HepG2 (cell line): ENCODE data around the gene MTF1. TPM values are rescaled to one million over a fixed set of nuclear protein-coding genes. Genes with fewer than 3 reads are reported as not detected.

Experiments
- ATAC-seq: fragments of 200-7000 bp; cut with Tn5 transposase; 3 replicates; pipeline ENCODE4 v1.9.1; 2020; ENCODE audit warnings: mild to moderate bottlenecking, moderate library complexity
- BruUV-seq: library from RNA; stranded (reverse); fragments of 400-500 nt; replicated peaks from 2 replicates; lab custom pipeline; 2021; lab: Mats Ljungman, UMichigan
- CTCF ChIA-PET: fragments of 300-600 bp; formaldehyde crosslinking; extraction: SDS; loops from one replicate; lab custom pipeline; 2021; ENCODE audit warnings: low total read pairs, inconsistent platforms, low intra/inter-chr PET ratio; lab: Yijun Ruan, JAX
- POLR2A ChIA-PET: fragments of 350-600 bp; sonication (Branson Sonifier 250); formaldehyde crosslinking; loops from one replicate; lab custom pipeline; 2020; ENCODE audit warnings: antibody characterized with exemption, inconsistent platforms; lab: Yijun Ruan, JAX
- DNase-seq: peaks from one replicate; pipeline ENCODE4 v3.0.0-alpha.2; 2015; ENCODE audit warnings: low spot score
- FAIRE-seq: peaks from 3 replicates; lab custom pipeline; 2011; peaks lifted over from hg19 to GRCh38; lab: Jason Lieb, UNC
- H2AFZ ChIP-seq: one replicate; pipeline ENCODE4 v1.6.1; 2011; ENCODE audit warnings: low read length, inconsistent platforms
- H3K27ac ChIP-seq: fragments of 300-600 bp; 3 replicates; pipeline ENCODE4 v1.8.0; 2011; ENCODE audit warnings: mixed run types, mild to moderate bottlenecking, mixed read lengths, low read length, inconsistent platforms; ENCODE audit not compliant: insufficient read depth; ENCODE audit errors: extremely low read length
- H3K27me3 ChIP-seq, 2 experiments: fragments of 200-600 bp in 1 of 2; 2 replicates in 1 of 2; 3 replicates in 1 of 2; pipeline versions ENCODE4 v1.6.0 to v1.8.0; 2011; ENCODE audit warnings: low read length in 2 of 2, mild to moderate bottlenecking in 2 of 2, moderate library complexity in 2 of 2, inconsistent platforms in 1 of 2; ENCODE audit not compliant: insufficient read depth in 2 of 2, control insufficient read depth in 1 of 2
- H3K36me3 ChIP-seq, 2 experiments: fragments of 200-600 bp in 1 of 2; replicated peaks in 1 of 2; 2 replicates in 1 of 2; 3 replicates in 1 of 2; pipeline versions ENCODE4 v1.5.1 to v1.8.0; 2011; ENCODE audit warnings: low read length in 2 of 2, inconsistent platforms in 1 of 2; ENCODE audit not compliant: insufficient read depth in 2 of 2, control insufficient read depth in 1 of 2
- H3K4me1 ChIP-seq: 2 replicates; pipeline ENCODE4 v1.5.1; 2012; ENCODE audit warnings: low read length, inconsistent platforms; ENCODE audit not compliant: insufficient read depth
- H3K4me2 ChIP-seq: 2 replicates; pipeline ENCODE4 v1.6.0; 2011; ENCODE audit warnings: low read depth, low read length, inconsistent platforms
- H3K4me3 ChIP-seq, 3 experiments: fragments of 200-600 bp in 1 of 3; sonication (generic), shearing (Covaris generic) in 1 of 3; replicated peaks in 1 of 3; 2 replicates each; pipeline ENCODE4 v1.5.1; 2011 to 2016; ENCODE audit warnings: low read length in 3 of 3, inconsistent platforms in 2 of 3, low read depth in 2 of 3, mild to moderate bottlenecking in 2 of 3, control low read depth in 1 of 3, mixed read lengths in 1 of 3; ENCODE audit not compliant: insufficient read depth in 1 of 3
- H3K79me2 ChIP-seq: one replicate; pipeline ENCODE4 v1.6.1; 2011; ENCODE audit warnings: low read length, inconsistent platforms; ENCODE audit not compliant: insufficient read depth
- H3K9ac ChIP-seq: 2 replicates; pipeline ENCODE4 v1.6.0; 2011; ENCODE audit warnings: mild to moderate bottlenecking, low read depth, low read length, inconsistent platforms; ENCODE audit not compliant: insufficient read depth
- H3K9me3 ChIP-seq: 2 replicates; pipeline ENCODE4 v1.5.1; 2012; ENCODE audit warnings: mild to moderate bottlenecking, low read length
- H4K20me1 ChIP-seq: 2 replicates; pipeline ENCODE4 v1.6.0; 2011; ENCODE audit warnings: inconsistent platforms, mild to moderate bottlenecking, low read length, moderate library complexity; ENCODE audit not compliant: insufficient read depth
- ZNF652 ChIP-seq: IDR thresholded peaks from 2 replicates; pipeline ENCODE4 v1.6.1; 2016; ENCODE audit warnings: low read depth, borderline replicate concordance
- ZNF776 ChIP-seq: sonication (generic); formaldehyde crosslinking; IDR thresholded peaks from 2 replicates; pipeline ENCODE4 v1.4.0; 2020; ENCODE audit warnings: mild to moderate bottlenecking, missing genetic modification reagents
- WGBS: methylation state at CpG from one replicate; pipeline ENCODE4 v1.1.6; 2017; ENCODE audit warnings: low lambda C conversion rate; 5-methylcytosine and 5-hydroxymethylcytosine counted together
- in situ Hi-C: cut with HindIII; loops from 2 replicates; pipeline ENCODE4 v1.10.0; 2017; ENCODE audit warnings: low pct_unique_long_range_greater_than_20kb; ENCODE audit not compliant: extremely low pct_ligation_motif_present
- intact Hi-C: fragments of 100-400 bp; cut with micrococcal nuclease; formaldehyde crosslinking; loops from one replicate; pipeline ENCODE4 v1.10.0; 2022; ENCODE audit not compliant: unreplicated experiment
- polyA plus RNA-seq, 8 experiments: library from polyadenylated mRNA; depleted of rRNA in 3 of 8; stranded (reverse) in 7 of 8; unstranded in 1 of 8; fragments of >200 nt; fragmentation: Illumina TruSeq in 4 of 8; extraction: Trizol in 4 of 8; gene quantifications; 2 replicates each; pipeline versions ENCODE4 v1.2.1 to v1.2.3, GENCODE V29; 2011 to 2016; ENCODE audit warnings: low read depth in 4 of 8, missing spikeins in 1 of 8, mixed read lengths in 1 of 8; ENCODE audit not compliant: insufficient read depth in 1 of 8
- total RNA-seq, 5 experiments: library from RNA; depleted of rRNA; stranded (reverse); fragments of >200 nt; fragmentation: Illumina TruSeq; extraction: Trizol; gene quantifications; 2 replicates each; pipeline ENCODE4 v1.2.3, GENCODE V29; 2016; ENCODE audit warnings: low read depth in 1 of 5
- TF ChIP-seq, protein P1 (sequence below): sonication (generic); formaldehyde crosslinking; IDR thresholded peaks from 2 replicates; pipeline ENCODE4 v1.4.0; 2020; ENCODE audit warnings: mild to moderate bottlenecking, missing genetic modification reagents
- TF ChIP-seq, protein P2 (sequence below): sonication (generic); formaldehyde crosslinking; IDR thresholded peaks from 2 replicates; pipeline ENCODE4 v1.4.0; 2020; ENCODE audit warnings: missing genetic modification reagents
- TF ChIP-seq, protein P3 (sequence below): sonication (generic); formaldehyde crosslinking; IDR thresholded peaks from 2 replicates; pipeline ENCODE4 v1.9.0; 2021; ENCODE audit warnings: missing genetic modification reagents, borderline replicate concordance

MTF1 gene
- total and polyA plus RNA-seq, 2 of the 13 experiments (the other 11 are each of a cell fraction or from before 2014, with no cell fraction given): 2.4 to 3.3 TPM

DNA sequence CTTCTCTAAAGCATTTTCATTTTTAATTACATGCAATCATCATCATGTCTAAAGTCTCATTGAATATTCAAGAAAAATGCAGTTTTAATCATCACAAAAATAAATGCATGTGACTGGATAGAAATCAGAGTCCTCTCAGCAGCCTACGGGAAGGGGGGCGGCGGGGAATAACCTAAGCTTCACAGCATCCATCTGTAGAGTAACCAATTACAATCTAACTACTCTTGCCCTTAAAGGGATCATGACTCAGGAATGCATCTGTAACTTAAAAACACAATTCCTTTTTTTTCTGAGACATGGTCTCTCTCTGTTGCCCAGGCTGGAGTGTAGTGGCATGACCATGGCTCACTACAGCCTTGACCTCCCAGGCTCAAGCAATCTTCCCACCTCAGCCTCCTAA, 22.6 kb downstream of the MTF1 start (continued):
- TF ChIP-seq, protein P1, sequence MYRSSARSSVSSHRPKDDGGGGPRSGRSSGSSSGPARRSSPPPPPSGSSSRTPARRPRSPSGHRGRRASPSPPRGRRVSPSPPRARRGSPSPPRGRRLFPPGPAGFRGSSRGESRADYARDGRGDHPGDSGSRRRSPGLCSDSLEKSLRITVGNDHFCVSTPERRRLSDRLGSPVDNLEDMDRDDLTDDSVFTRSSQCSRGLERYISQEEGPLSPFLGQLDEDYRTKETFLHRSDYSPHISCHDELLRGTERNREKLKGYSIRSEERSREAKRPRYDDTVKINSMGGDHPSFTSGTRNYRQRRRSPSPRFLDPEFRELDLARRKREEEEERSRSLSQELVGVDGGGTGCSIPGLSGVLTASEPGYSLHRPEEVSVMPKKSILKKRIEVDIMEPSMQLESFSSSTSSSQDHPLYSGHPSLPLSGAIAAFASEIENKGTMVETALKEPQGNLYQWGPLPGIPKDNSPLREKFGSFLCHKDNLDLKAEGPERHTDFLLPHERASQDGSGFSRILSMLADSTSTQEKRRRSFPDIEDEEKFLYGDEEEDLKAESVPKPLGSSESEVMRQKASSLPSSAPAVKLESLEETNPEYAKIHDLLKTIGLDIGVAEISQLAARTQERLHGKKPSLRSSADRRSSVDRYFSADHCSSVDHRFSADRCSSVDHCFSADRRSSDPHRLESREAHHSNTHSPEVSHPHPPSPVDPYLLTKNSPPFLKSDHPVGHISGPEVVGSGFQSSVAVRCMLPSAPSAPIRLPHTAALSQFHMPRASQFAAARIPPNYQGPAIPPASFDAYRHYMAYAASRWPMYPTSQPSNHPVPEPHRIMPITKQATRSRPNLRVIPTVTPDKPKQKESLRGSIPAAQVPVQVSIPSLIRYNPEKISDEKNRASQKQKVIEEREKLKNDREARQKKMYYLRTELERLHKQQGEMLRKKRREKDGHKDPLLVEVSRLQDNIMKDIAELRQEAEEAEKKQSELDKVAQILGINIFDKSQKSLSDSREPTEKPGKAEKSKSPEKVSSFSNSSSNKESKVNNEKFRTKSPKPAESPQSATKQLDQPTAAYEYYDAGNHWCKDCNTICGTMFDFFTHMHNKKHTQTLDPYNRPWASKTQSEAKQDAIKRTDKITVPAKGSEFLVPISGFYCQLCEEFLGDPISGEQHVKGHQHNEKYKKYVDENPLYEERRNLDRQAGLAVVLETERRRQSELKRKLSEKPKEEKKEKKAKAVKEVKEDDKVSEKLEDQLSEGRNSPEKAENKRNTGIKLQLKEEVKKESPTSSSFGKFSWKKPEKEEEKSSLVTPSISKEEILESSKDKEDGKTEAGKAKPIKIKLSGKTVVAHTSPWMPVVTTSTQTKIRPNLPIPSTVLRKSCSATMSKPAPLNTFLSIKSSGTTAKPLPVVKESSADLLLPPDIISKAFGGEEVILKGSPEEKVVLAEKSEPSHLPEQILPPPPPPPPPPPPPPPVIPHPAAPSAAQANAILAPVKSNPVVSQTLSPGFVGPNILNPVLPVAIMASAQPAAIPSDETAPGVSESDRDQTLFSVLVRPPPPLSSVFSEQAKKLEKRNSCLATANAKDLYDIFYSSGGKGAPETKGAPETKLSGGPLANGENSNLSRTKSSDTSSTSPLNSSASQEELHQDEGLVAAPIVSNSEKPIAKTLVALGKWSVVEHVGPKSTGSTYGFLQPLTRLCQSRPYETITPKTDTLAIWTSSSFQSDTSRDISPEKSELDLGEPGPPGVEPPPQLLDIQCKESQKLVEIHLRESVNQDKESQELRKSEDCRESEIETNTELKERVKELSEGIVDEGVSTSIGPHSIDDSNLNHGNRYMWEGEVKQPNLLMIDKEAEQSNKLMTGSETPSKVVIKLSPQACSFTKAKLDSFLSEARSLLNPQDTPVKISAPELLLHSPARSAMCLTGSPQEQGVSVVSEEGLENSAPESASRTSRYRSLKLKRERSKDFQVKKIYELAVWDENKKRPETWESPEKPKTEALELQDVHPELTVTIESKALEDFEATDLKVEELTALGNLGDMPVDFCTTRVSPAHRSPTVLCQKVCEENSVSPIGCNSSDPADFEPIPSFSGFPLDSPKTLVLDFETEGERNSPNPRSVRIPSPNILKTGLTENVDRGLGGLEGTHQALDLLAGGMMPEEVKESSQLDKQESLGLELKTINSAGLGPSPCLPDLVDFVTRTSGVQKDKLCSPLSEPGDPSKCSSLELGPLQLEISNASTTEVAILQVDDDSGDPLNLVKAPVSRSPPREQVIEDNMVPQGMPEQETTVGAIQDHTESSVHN (CRISPR knock-in tag): no peak

DNA sequence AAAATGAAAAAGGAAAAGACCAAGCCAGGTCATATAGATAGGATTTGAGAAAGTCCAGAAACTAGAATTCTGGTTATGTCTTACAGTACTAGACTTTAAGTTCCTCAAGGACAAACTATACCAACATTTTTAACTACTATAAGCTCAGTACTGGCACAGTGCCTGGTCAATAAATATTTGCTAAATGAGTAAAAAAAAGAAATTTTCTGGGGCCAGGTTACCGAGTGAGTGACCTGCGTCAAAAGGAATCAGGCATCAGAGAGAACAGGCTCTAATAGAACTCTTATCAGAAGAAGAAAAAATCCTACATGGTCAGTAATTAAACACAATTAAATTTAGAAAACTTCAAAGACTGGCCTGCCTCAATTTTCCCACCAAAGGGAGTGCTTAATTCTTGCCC, 27.6 kb downstream of the MTF1 start:
- intact Hi-C loops: no loop called here
- no peak overlapping the region for H3K9ac ChIP-seq

More for the DNA sequence above, 27.6 kb downstream of the MTF1 start:
- TF ChIP-seq ZNF652: no peak
- TF ChIP-seq, protein P2, sequence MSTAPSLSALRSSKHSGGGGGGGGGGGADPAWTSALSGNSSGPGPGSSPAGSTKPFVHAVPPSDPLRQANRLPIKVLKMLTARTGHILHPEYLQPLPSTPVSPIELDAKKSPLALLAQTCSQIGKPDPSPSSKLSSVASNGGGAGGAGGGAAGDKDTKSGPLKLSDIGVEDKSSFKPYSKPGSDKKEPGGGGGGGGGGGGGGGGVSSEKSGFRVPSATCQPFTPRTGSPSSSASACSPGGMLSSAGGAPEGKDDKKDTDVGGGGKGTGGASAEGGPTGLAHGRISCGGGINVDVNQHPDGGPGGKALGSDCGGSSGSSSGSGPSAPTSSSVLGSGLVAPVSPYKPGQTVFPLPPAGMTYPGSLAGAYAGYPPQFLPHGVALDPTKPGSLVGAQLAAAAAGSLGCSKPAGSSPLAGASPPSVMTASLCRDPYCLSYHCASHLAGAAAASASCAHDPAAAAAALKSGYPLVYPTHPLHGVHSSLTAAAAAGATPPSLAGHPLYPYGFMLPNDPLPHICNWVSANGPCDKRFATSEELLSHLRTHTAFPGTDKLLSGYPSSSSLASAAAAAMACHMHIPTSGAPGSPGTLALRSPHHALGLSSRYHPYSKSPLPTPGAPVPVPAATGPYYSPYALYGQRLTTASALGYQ (CRISPR knock-in tag): no peak
- no peak for TF ChIP-seq ZNF776 (CRISPR knock-in tag)
- TF ChIP-seq, protein P3, sequence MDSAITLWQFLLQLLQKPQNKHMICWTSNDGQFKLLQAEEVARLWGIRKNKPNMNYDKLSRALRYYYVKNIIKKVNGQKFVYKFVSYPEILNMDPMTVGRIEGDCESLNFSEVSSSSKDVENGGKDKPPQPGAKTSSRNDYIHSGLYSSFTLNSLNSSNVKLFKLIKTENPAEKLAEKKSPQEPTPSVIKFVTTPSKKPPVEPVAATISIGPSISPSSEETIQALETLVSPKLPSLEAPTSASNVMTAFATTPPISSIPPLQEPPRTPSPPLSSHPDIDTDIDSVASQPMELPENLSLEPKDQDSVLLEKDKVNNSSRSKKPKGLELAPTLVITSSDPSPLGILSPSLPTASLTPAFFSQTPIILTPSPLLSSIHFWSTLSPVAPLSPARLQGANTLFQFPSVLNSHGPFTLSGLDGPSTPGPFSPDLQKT (CRISPR knock-in tag): no peak
- Histone ChIP-seq H3K4me2 (no peak overlapping the region), H3K27ac (no peak overlapping the region), H3K27me3 (no peaks in the 10 kb centered on the region), H3K9me3 (no peaks in the 10 kb centered on the region), H3K4me1 (no peaks in the 10 kb centered on the region; the same call in 1 of the 2 replicates), H3K36me3 (peaks cover 10 to 51% of the 10 kb centered on the region in 2 experiments; a peak in 4 of 5 replicates), H3K79me2 (no peaks in the 10 kb centered on the region), H2AFZ (no peak overlapping the region), H4K20me1 (no peaks in the 10 kb centered on the region), H3K4me3 (no peak overlapping the region)
- ATAC-seq (no peak), FAIRE-seq (no peak), DNase-seq (peak; percentile 20)
- ChIA-PET POLR2A (interaction anchor here (0.7 kb wide), 1 partner anchor 1685 kb away, joined by 3 read pairs; no protein-coding TSS in a partner anchor), CTCF (no interaction called here)
- WGBS: 50% methylated on average over 2 of the region's 2 CpGs
- in situ Hi-C loops: no loop called here
- BruUV-seq: no TSS peak
